IMR-90 (cell line): ENCODE measurements around the gene CD101. TPM values are rescaled to one million over a fixed set of nuclear protein-coding genes. Genes with fewer than 3 reads are reported as not detected.

Experiments used
- ATAC-seq: fragments of 200-7000 bp; cut with Tn5 transposase; 2 replicates; pipeline ENCODE4 v1.9.1; 2020; ENCODE audit warnings: low read depth, mild to moderate bottlenecking, moderate library complexity
- BruUV-seq: library from RNA; stranded (reverse); fragments of 400-500 nt; replicated peaks from 2 replicates; lab custom pipeline; 2021; lab: Mats Ljungman, UMichigan
- CTCF ChIA-PET: fragments of 300-600 bp; formaldehyde crosslinking; extraction: SDS; loops from one replicate; lab custom pipeline; 2021; ENCODE audit warnings: antibody characterized with exemption; lab: Yijun Ruan, JAX
- POLR2A ChIA-PET: fragments of 300-600 bp; sonication (Branson Sonifier 250); formaldehyde crosslinking; loops from one replicate; lab custom pipeline; 2022; ENCODE audit warnings: antibody characterized with exemption; ENCODE audit not compliant: unreplicated experiment; lab: Charles Lee
- DNase-seq: peaks from one replicate; pipeline ENCODE4 v3.0.0; 2013
- H2AFZ ChIP-seq: replicated peaks from 2 replicates; pipeline ENCODE3; 2013; ENCODE audit warnings: low read length, mild to moderate bottlenecking; ENCODE audit not compliant: poor library complexity
- H2AK5ac ChIP-seq: 2 replicates; pipeline ENCODE4 v1.6.1; 2013; ENCODE audit warnings: low read depth, low read length, inconsistent platforms
- H2AK9ac ChIP-seq: replicated peaks from 2 replicates; pipeline ENCODE3; 2013; ENCODE audit warnings: mild to moderate bottlenecking, low read depth, low read length, moderate library complexity; ENCODE audit not compliant: poor library complexity
- H2BK120ac ChIP-seq: 2 replicates; pipeline ENCODE4 v1.6.1; 2013; ENCODE audit warnings: low read depth, low read length, inconsistent platforms
- H2BK15ac ChIP-seq: 3 replicates; pipeline ENCODE4 v1.6.1; 2013; ENCODE audit warnings: low read depth, low read length, inconsistent platforms
- H2BK20ac ChIP-seq: 2 replicates; pipeline ENCODE4 v1.6.1; 2013; ENCODE audit warnings: low read depth, mild to moderate bottlenecking, inconsistent platforms, low read length, moderate library complexity
- H2BK5ac ChIP-seq: 2 replicates; pipeline ENCODE4 v1.6.1; 2013; ENCODE audit warnings: mild to moderate bottlenecking, low read depth, low read length, inconsistent platforms; ENCODE audit not compliant: poor library complexity, severe bottlenecking
- H3K14ac ChIP-seq: replicated peaks from 2 replicates; pipeline ENCODE4 v1.6.1; 2013; ENCODE audit warnings: low read depth, low read length, inconsistent platforms
- H3K18ac ChIP-seq: 2 replicates; pipeline ENCODE4 v1.6.1; 2013; ENCODE audit warnings: low read depth, low read length, control low read depth
- H3K23ac ChIP-seq: 2 replicates; pipeline ENCODE4 v1.6.1; 2013; ENCODE audit warnings: low read depth, low read length, inconsistent platforms
- H3K27ac ChIP-seq: 2 replicates; pipeline ENCODE4 v1.5.1; 2013; ENCODE audit warnings: mild to moderate bottlenecking, control low read depth, low read length; ENCODE audit not compliant: insufficient read depth
- H3K27me3 ChIP-seq: 2 replicates; pipeline ENCODE4 v1.6.1; 2013; ENCODE audit warnings: low read length; ENCODE audit not compliant: control insufficient read depth, insufficient read depth
- H3K36me3 ChIP-seq: 2 replicates; pipeline ENCODE4 v1.6.1; 2013; ENCODE audit warnings: low read length, mixed read lengths; ENCODE audit not compliant: control insufficient read depth, insufficient read depth
- H3K4ac ChIP-seq: 2 replicates; pipeline ENCODE4 v1.6.1; 2013; ENCODE audit warnings: low read depth, low read length, inconsistent platforms
- H3K4me1 ChIP-seq: 2 replicates; pipeline ENCODE4 v1.6.1; 2013; ENCODE audit warnings: low read length, mixed read lengths; ENCODE audit not compliant: control insufficient read depth, insufficient read depth
- H3K4me2 ChIP-seq: 2 replicates; pipeline ENCODE4 v1.6.1; 2013; ENCODE audit warnings: low read depth, mild to moderate bottlenecking, control low read depth, low read length, moderate library complexity
- H3K4me3 ChIP-seq: 2 replicates; pipeline ENCODE4 v1.5.1; 2013; ENCODE audit warnings: low read depth, mild to moderate bottlenecking, control low read depth, low read length, moderate library complexity; ENCODE audit not compliant: insufficient read depth
- H3K56ac ChIP-seq: 2 replicates; pipeline ENCODE4 v1.6.1; 2013; ENCODE audit warnings: low read length, inconsistent platforms; ENCODE audit not compliant: insufficient read depth; ENCODE audit errors: extremely low read depth
- H3K79me1 ChIP-seq, 2 experiments: 2 replicates each; pipeline ENCODE4 v1.6.1; 2013; ENCODE audit warnings: low read length in 2 of 2, inconsistent platforms in 1 of 2, low read depth in 1 of 2
- H3K9ac ChIP-seq: 2 replicates; pipeline ENCODE4 v1.6.1; 2013; ENCODE audit warnings: low read depth, low read length, control low read depth
- H3K9me1 ChIP-seq: 2 replicates; pipeline ENCODE4 v1.6.1; 2013; ENCODE audit warnings: low read length, inconsistent platforms; ENCODE audit not compliant: insufficient read depth
- H3K9me3 ChIP-seq: 2 replicates; pipeline ENCODE4 v1.6.1; 2013; ENCODE audit warnings: low read length; ENCODE audit not compliant: control insufficient read depth, insufficient read depth
- H4K20me1 ChIP-seq: 2 replicates; pipeline ENCODE4 v1.6.1; 2013; ENCODE audit warnings: low read length, inconsistent platforms; ENCODE audit not compliant: insufficient read depth
- H4K5ac ChIP-seq: 2 replicates; pipeline ENCODE4 v1.6.1; 2013; ENCODE audit warnings: mild to moderate bottlenecking, low read depth, low read length, control low read depth
- H4K8ac ChIP-seq, 2 experiments: 2 replicates each; pipeline ENCODE4 v1.6.1; 2013; ENCODE audit warnings: low read depth in 2 of 2, low read length in 2 of 2, control low read depth in 1 of 2, inconsistent platforms in 1 of 2
- H4K91ac ChIP-seq: 2 replicates; pipeline ENCODE4 v1.6.1; 2013; ENCODE audit warnings: low read depth, low read length, inconsistent platforms; ENCODE audit not compliant: insufficient read depth
- CEBPB ChIP-seq: IDR thresholded peaks from 2 replicates; pipeline ENCODE4 v1.6.1; 2012; ENCODE audit warnings: low read depth, low read length, improper control_type of control experiment
- MAFK ChIP-seq: IDR thresholded peaks from 2 replicates; pipeline ENCODE4 v1.6.1; 2012; ENCODE audit warnings: low read depth, low read length, improper control_type of control experiment
- RAD21 ChIP-seq: IDR thresholded peaks from 2 replicates; pipeline ENCODE4 v1.6.1; 2012; ENCODE audit warnings: low read length, improper control_type of control experiment
- WGBS, 2 experiments: methylation state at CpG; one replicate each; pipeline versions ENCODE4 v1.1.5 to v1.1.7; 2013; ENCODE audit warnings: missing lambda C conversion rate in 2 of 2; ENCODE audit not compliant: insufficient read length in 1 of 2; ENCODE audit errors: extremely low coverage in 2 of 2; 5-methylcytosine and 5-hydroxymethylcytosine counted together
- dilution Hi-C: fragments of 300-500 bp; cut with HindIII; formaldehyde crosslinking; loops from one replicate; pipeline ENCODE4 v1.14.3; 2018; ENCODE audit warnings: low sequenced_read_pairs; ENCODE audit not compliant: unreplicated experiment
- in situ Hi-C: fragments of 300-500 bp; cut with MboI; formaldehyde crosslinking; loops from 3 replicates; pipeline ENCODE4 v1.14.3; 2019; ENCODE audit warnings: low sequenced_read_pairs, inconsistent platforms, mixed read lengths
- intact Hi-C: fragments of 100-400 bp; cut with micrococcal nuclease; formaldehyde crosslinking; loops from 2 replicates; pipeline ENCODE4 v1.10.0; 2022
- polyA plus RNA-seq, 3 experiments: library from polyadenylated mRNA; depleted of rRNA; stranded (reverse); fragments of >200 nt; gene quantifications; 2 replicates each; pipeline ENCODE4 v1.2.3, GENCODE V29; 2012; ENCODE audit warnings: low replicate concordance in 1 of 3
- total RNA-seq: library from RNA; depleted of rRNA; stranded (reverse); fragments of >200 nt; gene quantifications from 2 replicates; pipeline ENCODE4 v1.2.3, GENCODE V29; 2012

Gene CD101
- total and polyA plus RNA-seq, 2 of the 4 experiments (the other 2 are of a cell fraction) = not detected

GRCh38 chr1:117032266-117032665 lies 30.7 kb downstream of the CD101 start:
- TF ChIP-seq RAD21 (no peak), MAFK (no peak), CEBPB (no peak)
- Histone ChIP-seq H2BK5ac (no peak overlapping the region), H4K8ac (no peak overlapping the region), H4K5ac (no peak overlapping the region), H3K27me3 (peaks cover 2% of the 10 kb centered on the region; the same call in 1 of the 2 replicates), H2BK20ac (no peak overlapping the region), H2BK120ac (no peak overlapping the region), H3K4me1 (no peaks in the 10 kb centered on the region), H3K14ac (no peak overlapping the region), H3K9ac (no peak overlapping the region), H3K9me1 (no peaks in the 10 kb centered on the region), H3K23ac (no peak overlapping the region), H3K4me2 (no peak overlapping the region), H3K36me3 (no peaks in the 10 kb centered on the region), H2AK9ac (no peak overlapping the region), H3K56ac (no peak overlapping the region), H3K4ac (no peak overlapping the region), H3K9me3 (no peaks in the 10 kb centered on the region), H4K20me1 (no peaks in the 10 kb centered on the region), H3K4me3 (no peak overlapping the region), H3K27ac (no peak overlapping the region), H3K79me1 (no peaks in the 10 kb centered on the region), H3K18ac (no peak overlapping the region), H2AK5ac (no peak overlapping the region), H2BK15ac (no peak overlapping the region), H4K91ac (no peak overlapping the region), H2AFZ (no peak overlapping the region)
- no CpG with 5 or more reads among the region's 3 CpGs for WGBS, 2 experiments
- in situ Hi-C loops (no loop called here), intact Hi-C loops (no loop called here), dilution Hi-C loops (no loop called here)
- no peak for ATAC-seq
- POLR2A ChIA-PET = no interaction called here
- BruUV-seq = no TSS peak
- CTCF ChIA-PET = no interaction called here
- no peak for DNase-seq
